GM18498 (cell line): ENCODE results near the gene KIAA1549.
"Not testable (repeated sequence)": the region's sequence is repeated elsewhere in the genome, so short reads cannot be mapped to it uniquely, and the experiment has no call there.

Experiments
- ATAC-seq: cut with Tn5 transposase; IDR thresholded peaks from one replicate; pipeline ENCODE4 v1.9.1; 2021; ENCODE audit warnings: mild to moderate bottlenecking, moderate library complexity; ENCODE audit not compliant: unreplicated experiment

Gene KIAA1549

GRCh38 chr7:138821912-138822311 is 159.3 kb downstream of the KIAA1549 start:
- ATAC-seq: no peak

GRCh38 chr7:138819625-138820024 is 161.6 kb downstream of the KIAA1549 start:
- no peak for ATAC-seq

- no peak for ATAC-seq
These were observed 164.5 kb downstream of the KIAA1549 start for GRCh38 chr7:138816650-138817049.

GRCh38 chr7:138814816-138815332 is 166.3 kb downstream of the KIAA1549 start:
- ATAC-seq: no peak

DNA sequence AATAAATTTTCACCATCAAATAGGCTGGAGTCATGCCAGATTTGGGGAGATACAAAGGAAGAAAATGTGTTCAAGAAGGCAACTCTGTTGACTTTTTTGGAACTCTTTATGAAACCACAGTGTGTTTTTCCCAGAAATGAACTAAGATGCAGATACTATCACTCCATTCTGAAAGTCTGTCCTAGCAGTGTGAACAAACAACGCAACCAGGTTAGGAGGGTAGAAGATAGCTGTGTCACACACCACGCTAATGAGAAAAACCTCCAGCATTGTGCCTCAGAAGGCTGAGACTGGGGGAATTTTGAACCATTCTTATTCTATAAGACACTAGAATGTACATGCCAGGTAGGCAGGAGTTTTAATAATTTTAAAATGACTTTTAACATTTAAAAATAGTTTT is 167.2 kb downstream of the KIAA1549 start:
- no peak for ATAC-seq

DNA sequence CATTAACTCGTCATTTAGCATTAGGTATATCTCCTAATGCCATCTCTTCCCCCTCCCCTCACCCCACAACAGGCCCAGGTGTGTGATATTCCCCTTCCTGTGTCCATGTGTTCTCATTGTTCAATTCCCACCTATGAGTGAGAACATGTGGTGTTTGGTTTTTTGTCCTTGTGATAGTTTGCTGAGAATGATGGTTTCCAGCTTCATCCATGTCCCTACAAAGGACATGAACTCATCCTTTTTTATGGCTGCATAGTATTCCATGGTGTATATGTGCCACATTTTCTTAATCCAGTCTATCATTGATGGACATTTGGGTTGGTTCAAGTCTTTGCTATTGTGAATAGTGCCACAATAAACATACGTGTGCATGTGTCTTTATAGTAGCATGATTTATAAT is 169.9 kb downstream of the KIAA1549 start:
- ATAC-seq: not testable (repeated sequence)

- ATAC-seq: no peak
These were observed 171.8 kb downstream of the KIAA1549 start for GRCh38 chr7:138809346-138809745.

DNA sequence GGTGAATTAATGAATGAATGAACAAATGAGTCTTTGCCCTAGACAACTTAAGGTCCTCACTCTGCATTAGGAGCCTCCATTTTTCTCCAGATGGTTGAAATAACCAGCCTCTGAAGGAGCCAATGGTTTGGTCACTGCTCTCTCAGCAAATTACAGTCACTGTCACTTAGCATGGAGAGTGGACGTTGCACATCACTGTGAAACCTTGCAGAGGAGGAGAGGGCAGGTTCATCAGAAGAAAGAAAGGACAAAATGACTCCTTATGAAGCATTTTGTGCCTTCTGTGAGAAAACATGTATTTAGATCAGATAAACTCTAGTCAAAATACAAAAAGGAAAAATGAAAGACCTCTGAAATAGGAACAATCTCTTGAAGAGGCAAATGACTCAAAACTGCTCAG is 176.6 kb downstream of the KIAA1549 start:
- ATAC-seq: no peak

DNA sequence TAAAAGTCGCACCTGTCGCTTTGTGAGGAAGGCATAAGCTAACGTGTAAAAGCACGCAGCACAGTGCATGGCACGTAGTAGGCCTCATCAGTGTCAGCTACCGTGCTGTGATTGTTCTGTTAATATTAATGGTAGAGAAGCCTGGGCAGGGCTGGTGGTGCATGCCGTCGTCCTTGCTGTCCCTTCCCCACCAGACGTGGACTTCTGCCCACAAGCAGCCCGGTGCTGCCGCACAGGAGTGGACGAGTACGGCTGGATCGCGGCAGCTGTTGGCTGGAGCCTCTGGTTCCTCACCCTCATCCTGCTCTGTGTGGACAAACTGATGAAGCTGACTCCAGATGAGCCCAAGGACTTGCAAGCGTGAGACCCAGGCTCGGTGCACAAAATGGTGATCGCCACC is 178.5 kb downstream of the KIAA1549 start:
- ATAC-seq: no peak

GRCh38 chr7:138801256-138801655 is 179.9 kb downstream of the KIAA1549 start:
- ATAC-seq: no peak

DNA sequence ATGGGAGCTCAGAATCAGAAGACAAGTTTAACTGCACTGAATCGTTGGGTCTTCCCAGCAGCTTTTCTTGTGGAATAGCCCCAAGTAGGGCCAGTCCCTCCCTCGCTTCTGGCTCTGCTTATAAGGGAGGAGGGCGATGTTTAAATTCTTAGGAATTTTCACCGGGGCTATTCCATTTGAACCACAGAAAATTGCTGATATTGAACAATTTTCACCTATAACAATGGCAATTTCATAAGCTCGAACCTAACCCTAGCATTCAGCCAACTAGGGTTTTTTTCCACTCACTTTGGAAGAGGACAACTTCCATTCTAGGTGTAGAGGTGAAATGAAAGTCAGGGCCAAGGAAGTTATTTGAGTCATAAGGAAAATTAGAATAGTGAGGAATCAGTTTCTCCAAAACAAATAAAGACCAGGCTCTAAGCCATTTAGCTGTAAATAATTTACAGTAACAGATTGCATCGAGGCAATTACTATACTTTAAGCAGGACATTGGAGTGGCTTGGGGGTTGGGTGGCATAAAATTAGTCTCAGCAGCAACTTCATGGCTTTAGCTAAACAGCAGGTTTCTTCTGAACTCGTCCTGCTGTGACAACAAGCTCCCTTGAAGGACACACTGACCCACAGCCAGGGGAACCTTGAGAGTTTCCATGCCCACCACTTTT is 181.7 kb downstream of the KIAA1549 start:
- ATAC-seq: no peak

DNA sequence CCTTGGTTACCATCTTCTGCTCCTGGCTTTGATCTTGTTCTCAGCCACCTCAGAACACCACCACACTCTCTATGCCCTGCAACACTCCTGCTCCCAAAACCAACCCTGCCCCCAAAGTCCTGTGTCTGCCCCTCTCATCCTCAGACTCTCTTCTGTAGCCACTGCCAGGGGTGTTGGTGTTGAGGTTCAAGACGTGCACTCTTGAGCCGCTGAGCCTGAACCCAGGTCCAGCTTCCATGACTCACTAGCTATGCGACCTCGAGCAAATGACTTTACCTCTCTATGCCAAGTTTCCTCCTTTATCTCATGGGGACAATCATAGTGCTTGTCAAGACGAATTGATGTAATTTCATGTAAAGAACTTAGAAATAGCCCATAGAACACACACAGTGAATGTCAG is 182.4 kb downstream of the KIAA1549 start:
- no peak for ATAC-seq

DNA sequence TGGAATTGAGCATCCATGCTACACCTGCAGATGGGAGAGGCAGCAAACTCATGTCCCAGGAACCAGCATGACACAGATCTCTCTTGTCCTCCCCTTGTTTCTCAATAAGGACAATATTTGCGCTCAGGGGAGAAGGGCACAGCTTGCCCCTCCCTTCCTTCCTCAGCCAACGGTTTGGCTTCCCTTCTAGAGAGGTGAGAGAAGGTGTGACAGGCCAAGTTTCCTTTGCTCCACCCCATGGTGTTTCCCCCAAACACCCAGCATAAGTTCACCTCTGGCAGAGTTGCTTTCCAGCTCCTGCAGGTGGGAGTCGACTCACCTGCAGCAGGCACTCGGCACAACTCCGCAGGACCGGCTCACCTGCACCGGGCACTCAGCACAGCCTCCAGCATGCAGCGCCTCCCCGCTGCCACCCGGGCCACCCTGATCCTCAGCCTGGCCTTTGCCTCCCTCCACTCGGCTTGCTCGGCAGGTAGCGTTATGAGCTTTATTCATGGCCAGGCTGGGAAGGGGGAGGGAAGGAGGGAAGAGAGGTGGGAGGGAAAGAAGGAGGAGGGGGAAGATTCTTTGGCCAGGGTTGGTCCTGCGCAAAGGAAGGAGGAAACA is 183.4 kb downstream of the KIAA1549 start, which contains the start of the genes ATP6V0A4 and TMEM213:
TSS of gene ATP6V0A4 (minus strand) at position 482 of the 606 bp plus-strand sequence. CDS start 26,949 bp downstream, outside the sequence.
TSS of gene TMEM213 (plus strand) at position 280 of the 606 bp plus-strand sequence. CDS start at position 391, 111 bp downstream.
- ATAC-seq: no peak

DNA sequence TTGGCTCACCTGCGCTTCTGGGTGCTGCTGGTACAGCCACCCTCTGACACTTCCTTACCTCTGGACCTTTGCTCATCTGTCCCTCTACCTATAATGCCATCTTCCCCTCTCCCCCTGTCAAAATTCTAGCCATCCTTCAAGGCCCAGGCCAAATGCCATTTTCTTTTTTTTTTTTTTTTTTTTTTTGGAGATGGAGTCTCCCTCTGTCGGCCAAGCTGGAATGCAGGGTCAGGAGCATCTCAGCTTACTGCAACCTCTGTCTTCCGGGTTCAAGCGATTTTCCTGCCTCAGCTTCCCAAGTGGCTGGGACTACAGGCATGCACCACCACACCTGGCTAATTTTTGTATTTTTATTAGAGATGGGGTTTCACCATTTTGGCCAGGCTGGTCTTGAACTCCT is 184.1 kb downstream of the KIAA1549 start:
- not testable (repeated sequence) for ATAC-seq

DNA sequence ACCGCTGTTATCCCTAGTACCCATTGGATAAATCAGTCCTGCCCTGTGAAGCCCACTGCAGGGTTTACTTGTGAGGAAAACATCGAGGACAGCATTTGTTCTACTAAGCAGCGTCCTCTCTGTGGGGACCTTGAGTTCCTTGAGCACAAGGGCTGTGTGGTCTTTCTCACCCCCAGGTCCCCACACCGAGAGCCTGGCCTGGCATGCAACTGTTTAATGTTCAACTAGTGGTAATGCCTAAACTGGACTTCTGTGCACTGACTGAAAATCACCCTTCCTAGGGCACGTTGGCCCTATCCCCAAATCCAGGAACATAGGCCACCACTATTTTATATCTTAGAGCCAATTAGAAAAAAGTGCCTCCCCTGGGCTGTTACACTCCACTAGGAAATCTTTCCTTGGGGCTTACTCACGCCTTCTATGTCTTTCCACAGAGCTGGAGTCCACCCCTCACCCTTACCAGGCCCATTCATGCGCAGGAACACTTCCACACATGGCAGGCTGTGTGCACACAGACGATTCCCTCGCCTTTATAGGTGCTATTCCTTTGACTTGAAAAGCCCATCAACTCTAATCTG is 185.1 kb downstream of the KIAA1549 start:
- ATAC-seq: no peak

DNA sequence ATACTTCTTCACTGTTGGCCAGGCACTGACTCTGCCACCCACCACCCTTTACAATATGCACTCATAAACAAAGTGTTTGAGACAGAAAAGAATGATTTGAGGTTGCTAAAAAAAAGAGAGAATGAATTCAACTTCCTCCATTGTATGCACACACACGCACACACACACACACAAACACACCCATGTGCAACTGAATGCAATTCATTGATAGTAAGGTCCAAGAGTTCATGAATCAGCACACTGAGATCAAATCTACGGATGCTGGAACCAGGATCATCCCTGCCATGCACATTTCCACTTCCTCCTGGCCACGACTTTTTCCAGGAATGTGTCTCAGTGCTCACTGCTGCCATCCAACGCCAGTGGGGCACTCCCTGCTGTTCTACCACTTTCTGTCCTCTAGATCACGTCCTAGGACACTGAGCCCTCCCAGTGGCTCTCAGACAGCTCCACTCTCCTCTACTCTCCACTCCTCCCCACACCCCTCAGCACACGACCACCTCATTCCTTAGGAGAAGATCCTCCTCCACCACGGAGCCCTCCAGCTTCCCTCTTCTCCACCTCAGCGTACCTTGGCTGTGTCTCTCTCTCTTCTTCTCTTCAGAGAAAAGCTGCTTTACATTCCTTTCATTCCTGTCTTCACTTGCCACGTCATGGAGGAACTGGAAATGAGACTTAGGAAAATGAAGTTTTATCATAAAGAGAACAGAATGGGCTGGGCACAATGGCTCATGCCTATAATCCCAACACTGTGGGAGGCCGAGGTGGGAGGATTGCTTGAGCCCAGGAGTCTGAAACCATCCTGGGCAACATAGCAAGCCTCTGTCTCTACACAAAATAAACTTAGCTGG is 195.4 kb downstream of the KIAA1549 start:
- no peak for ATAC-seq

- ATAC-seq: no peak
These were observed 196.5 kb downstream of the KIAA1549 start for GRCh38 chr7:138784692-138785091.
